HG03521 (cell line): ENCODE results near the gene NPY.
"Not testable (repeated sequence)": the region's sequence is repeated elsewhere in the genome, so short reads cannot be mapped to it uniquely, and the experiment has no call there.

Source experiments
- ATAC-seq: cut with Tn5 transposase; IDR thresholded peaks from one replicate; pipeline ENCODE4 v1.9.1; 2021; ENCODE audit warnings: mild to moderate bottlenecking, moderate library complexity; ENCODE audit not compliant: unreplicated experiment

Gene NPY

GRCh38 chr7:24283897-24284698, at the start of gene NPY:
TSS of gene NPY (plus strand) at chr7:24284190. CDS start at chr7:24285241, 1,051 bp downstream.
- no peak for ATAC-seq

- ATAC-seq, result no peak
Observed at GRCh38 chr7:24239260-24239659, 44.7 kb upstream of the NPY start.

- ATAC-seq, result no peak
Observed at GRCh38 chr7:24241206-24241605, 42.8 kb upstream of the NPY start.

GRCh38 chr7:24244554-24244953, 39.4 kb upstream of the NPY start:
- ATAC-seq, result no peak

DNA sequence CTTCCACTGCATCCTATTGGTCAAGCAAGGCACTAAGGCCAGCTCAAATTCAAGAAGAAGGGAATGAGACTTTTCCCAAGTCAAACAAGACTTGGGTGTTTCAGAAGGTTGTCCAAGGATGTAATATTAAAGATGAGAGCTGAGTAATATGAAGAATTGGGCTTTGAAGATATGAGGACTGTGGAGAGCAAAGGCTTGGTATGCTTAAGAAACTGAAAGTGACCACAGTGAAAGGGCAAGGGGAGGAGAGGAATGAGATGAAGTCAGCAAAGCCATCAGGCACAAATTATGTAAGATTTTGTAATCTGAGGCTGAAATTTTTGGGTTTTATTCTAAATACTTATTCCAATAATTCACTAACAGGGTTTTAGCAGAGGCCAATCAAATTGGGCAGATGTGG, 38.6 kb upstream of the NPY start:
- peak; percentile 66 for ATAC-seq

DNA sequence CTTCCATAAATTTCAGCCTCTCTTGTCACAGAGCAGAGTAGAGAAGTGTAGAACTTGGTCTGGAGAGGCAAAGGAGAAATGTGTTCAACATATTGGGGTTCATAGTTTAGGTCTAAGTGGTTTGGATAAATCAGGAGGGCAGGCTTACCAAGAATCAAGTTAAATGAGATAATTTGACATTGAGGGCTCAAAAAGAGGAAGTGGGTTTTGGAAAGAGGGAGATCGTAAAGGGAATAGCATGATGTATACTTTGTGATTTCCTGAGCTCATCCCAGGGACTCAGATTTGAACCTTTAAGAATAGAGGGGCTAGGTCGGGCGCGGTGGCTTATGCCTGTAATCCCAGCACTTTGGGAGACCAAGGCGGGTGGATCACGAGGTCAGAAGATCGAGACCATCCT, 34.7 kb upstream of the NPY start:
- ATAC-seq, result no peak

GRCh38 chr7:24251568-24251967, 32.4 kb upstream of the NPY start:
- no peak for ATAC-seq

DNA sequence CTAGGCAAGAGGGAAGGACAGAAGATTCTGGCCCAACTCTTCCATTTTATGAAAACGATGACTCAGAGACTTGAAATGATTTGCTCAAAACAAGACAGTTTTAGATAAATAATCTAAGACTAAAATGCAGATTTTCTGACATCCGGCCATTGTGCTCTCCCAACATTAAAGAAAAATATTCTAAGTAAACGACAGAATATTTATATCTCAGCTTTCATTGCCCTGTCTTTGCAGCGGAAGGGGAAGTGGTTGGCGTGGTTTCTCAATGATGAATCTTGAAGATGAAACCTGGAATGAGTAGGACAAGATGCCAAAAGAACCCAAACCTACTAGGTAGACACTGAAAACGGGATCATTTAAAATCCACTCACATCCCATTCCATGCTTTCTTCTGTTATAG, 28.9 kb upstream of the NPY start:
- ATAC-seq, result no peak

DNA sequence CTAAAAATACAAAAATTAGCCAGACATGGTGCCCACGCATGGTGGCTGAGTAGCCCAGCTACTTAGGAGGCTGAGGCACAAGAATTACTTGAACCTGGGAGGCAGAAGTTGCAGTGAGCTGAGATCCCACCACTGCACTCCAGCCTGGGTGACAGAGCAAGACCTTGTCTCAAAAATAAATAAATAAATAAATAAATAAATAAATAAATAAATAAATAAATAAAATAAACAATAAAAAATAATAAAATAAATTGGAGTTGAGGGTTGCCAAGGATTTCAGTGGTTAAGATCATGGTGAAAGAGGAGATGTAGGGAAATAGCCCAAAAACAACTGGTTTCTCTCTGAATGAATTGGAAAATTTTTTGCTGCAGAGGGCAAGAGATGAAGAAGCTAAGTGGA, 25.7 kb upstream of the NPY start:
- not testable (repeated sequence) for ATAC-seq

- ATAC-seq, result no peak
Observed at GRCh38 chr7:24271938-24272337, 12.1 kb upstream of the NPY start.

DNA sequence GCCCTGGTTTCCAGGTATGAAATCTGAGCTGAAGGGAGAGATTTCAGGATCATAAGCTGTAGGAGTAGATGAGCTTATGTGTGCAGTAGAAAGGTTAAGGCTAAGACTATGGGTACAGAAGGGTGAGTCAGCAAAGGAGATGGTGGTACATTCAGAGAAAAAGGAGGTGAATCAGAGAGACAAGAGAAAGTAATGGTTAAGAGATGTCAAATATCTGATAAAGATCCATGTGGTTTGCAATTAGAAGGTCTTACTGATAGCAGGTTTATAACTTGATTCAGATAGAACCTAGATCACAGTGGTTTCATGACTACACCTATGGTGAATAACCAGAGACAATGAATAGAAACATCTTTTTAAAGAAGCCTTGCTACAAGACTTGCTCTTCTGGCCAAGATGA, 4.5 kb upstream of the NPY start:
- ATAC-seq, result no peak

DNA sequence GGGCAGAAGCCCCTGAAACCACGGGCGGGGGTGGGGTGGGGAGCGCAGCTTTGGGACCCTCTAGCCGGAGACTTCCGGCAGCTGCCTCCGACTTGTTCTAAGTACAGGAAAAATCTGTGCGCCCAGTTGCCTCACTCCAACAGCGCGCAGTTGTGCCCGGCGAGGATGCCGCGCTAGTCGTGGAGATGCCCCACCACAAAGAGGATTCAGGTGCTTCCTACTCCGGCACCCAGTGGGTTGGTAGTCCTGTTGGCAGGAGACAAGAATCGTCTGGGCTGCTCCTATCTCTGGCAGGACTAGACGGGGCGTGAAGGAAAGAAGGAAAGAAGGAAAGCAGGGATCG, 465 bp upstream of the NPY start:
- ATAC-seq, result no peak

DNA sequence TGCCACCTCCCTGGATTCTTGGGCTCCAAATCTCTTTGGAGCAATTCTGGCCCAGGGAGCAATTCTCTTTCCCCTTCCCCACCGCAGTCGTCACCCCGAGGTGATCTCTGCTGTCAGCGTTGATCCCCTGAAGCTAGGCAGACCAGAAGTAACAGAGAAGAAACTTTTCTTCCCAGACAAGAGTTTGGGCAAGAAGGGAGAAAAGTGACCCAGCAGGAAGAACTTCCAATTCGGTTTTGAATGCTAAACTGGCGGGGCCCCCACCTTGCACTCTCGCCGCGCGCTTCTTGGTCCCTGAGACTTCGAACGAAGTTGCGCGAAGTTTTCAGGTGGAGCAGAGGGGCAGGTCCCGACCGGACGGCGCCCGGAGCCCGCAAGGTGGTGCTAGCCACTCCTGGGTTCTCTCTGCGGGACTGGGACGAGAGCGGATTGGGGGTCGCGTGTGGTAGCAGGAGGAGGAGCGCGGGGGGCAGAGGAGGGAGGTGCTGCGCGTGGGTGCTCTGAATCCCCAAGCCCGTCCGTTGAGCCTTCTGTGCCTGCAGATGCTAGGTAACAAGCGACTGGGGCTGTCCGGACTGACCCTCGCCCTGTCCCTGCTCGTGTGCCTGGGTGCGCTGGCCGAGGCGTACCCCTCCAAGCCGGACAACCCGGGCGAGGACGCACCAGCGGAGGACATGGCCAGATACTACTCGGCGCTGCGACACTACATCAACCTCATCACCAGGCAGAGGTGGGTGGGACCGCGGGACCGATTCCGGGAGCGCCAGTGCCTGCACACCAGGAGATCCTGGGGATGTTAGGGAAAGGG, 913 bp downstream of the NPY start:
- ATAC-seq, result no peak

DNA sequence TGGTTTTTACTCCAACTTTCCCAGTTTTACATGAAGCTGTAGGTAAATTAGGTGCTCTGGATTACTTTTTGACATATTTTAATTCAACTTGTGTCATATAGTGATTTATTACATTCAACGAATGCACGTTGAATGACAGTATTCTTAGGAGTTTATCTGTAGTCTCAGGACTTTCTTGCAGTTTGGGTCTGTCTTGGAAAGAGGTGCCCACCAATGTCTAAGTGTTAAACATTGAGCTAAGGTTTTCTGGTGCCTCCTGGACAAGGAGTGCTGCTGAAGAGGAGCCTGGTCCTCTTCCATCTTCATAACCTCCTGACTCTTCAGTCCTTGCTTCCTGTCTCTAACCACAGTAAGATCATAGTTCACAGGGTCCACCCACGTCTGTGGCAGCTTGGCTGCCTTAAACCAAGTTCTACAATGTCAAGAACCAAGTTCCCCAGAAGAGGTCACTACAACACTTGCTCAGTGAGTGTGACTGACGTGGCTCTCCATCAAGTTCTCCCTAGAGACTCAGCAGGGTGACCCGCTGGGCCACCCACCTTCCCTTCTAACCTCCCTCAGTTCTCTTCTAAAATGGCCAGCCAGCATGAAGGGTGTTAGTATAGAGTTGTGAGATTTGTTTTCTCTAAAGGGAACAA, 6.1 kb downstream of the NPY start:
- peak; percentile 98 for ATAC-seq

GRCh38 chr7:24291271-24291670, 7.3 kb downstream of the NPY start:
- no peak for ATAC-seq

DNA sequence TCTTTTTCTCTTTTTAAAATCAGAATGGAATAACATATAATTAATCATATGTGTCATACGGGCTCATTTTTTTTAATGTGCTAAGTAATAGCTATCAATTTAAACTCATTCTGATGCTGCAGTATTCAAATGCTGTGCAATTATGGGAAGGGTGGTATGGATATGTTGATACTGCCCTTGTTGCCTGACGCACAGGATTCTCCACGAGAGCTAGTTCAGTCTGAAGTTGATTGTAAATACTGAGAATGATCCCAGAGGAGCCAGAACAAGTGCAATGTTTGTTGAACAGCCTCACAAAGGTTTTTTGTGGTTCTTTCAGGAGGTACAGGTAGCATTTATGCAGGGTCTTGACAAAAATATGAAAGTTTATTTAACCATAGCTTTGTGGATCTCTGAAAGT, 13.4 kb downstream of the NPY start:
- no peak for ATAC-seq

- ATAC-seq, result no peak
Observed at GRCh38 chr7:24298696-24299095, 14.7 kb downstream of the NPY start.

- no peak for ATAC-seq
Observed at GRCh38 chr7:24299192-24299591, 15.2 kb downstream of the NPY start.

GRCh38 chr7:24301703-24302102, 17.7 kb downstream of the NPY start:
- no peak for ATAC-seq

GRCh38 chr7:24304494-24305095, 20.6 kb downstream of the NPY start:
- no peak for ATAC-seq

DNA sequence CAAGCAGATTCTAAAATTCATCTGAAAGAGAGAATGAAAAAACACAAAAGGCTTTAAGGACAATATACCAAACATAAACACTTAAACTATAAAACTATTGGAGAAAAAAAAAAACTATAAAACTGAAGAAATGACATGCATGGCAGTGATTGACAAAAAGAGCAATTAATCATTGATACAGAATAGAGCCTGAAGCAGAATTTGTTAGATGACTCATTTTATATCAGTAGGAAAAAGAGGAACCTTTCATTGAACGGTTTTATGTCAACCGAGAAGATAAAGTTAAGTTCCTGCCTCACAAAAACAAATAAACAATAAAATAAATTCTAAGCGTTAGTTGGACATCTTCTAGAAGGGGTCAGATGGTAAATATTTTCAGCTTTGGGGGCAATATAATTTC, 23.3 kb downstream of the NPY start:
- ATAC-seq, result no peak
